NT2/D1 (cell line): ENCODE results near the gene CYBA.

Experiments used
- SUZ12 ChIP-seq: IDR thresholded peaks from 2 replicates; pipeline ENCODE4 v1.6.1; 2011; ENCODE audit not compliant: insufficient read length, insufficient read depth; ENCODE audit errors: extremely low read depth
- YY1 ChIP-seq: IDR thresholded peaks from 2 replicates; pipeline ENCODE4 v1.6.1; 2011; ENCODE audit not compliant: insufficient read length, insufficient read depth
- ZNF274 ChIP-seq: IDR thresholded peaks from 2 replicates; pipeline ENCODE4 v1.6.1; 2011; ENCODE audit warnings: mild to moderate bottlenecking, low read depth, low read length

DNA sequence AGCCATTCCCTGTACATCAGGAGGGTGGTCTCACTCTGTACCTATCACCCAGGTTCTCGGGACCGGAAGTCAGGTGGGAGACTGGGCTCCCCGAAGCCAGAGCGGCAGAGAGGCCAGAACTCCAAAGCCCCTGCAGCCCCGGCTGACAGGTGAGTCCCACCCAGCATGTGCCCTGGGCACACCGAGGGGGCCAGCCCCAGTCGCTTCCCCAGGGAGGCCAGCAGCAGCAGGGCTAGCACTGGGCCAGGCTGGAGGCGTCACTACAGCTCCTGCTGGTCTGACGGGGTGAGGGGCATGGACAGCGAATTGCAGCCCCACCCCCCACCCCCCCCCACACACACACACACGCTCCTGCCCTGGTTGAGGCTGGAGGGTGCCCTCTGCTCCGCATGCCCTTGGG is 20.4 kb downstream of the CYBA start:
- TF ChIP-seq ZNF274 (no peak), YY1 (no peak), SUZ12 (no peak)
